Liver (tissue), 9 donors: ENCODE measurements around the gene MAMDC2. TPM values are rescaled to one million over a fixed set of nuclear protein-coding genes. Genes with fewer than 3 reads are reported as not detected.

ENCODE experiments used
- DNase-seq: peaks from one replicate; pipeline ENCODE4 v3.0.0-alpha.2; 2017; ENCODE audit warnings: low spot score
- H3K27ac ChIP-seq, 2 donors: one replicate each; pipeline ENCODE4 v1.7.0; 2013; ENCODE audit warnings: inconsistent platforms in 2 of 2, low read length in 2 of 2, control low read depth in 1 of 2, low read depth in 1 of 2, mild to moderate bottlenecking in 1 of 2
- H3K27me3 ChIP-seq, 4 donors: one replicate each; pipeline versions ENCODE4 v1.6.1 to v1.7.0; 2013; ENCODE audit warnings: low read length in 3 of 4, inconsistent platforms in 1 of 4, mild to moderate bottlenecking in 1 of 4, moderate library complexity in 1 of 4; ENCODE audit not compliant: control insufficient read depth in 4 of 4, insufficient read depth in 4 of 4
- H3K36me3 ChIP-seq, 4 donors: one replicate each; pipeline versions ENCODE4 v1.6.1 to v1.7.0; 2013; ENCODE audit warnings: low read length in 3 of 4, mild to moderate bottlenecking in 3 of 4, low read depth in 1 of 4, moderate library complexity in 1 of 4; ENCODE audit not compliant: control insufficient read depth in 4 of 4, insufficient read depth in 3 of 4
- H3K4me1 ChIP-seq, 4 donors: one replicate each; pipeline versions ENCODE4 v1.6.1 to v1.7.0; 2013; ENCODE audit warnings: low read length in 3 of 4, mild to moderate bottlenecking in 3 of 4, moderate library complexity in 1 of 4; ENCODE audit not compliant: control insufficient read depth in 4 of 4, insufficient read depth in 4 of 4
- H3K4me3 ChIP-seq, 3 donors: one replicate each; pipeline versions ENCODE4 v1.6.1 to v1.7.0; 2013; ENCODE audit warnings: low read length in 3 of 3, control low read depth in 1 of 3, low read depth in 1 of 3, mild to moderate bottlenecking in 1 of 3
- H3K9ac ChIP-seq, 2 donors: one replicate each; pipeline ENCODE4 v1.7.0; 2013; ENCODE audit warnings: low read length in 2 of 2, mild to moderate bottlenecking in 2 of 2, moderate library complexity in 2 of 2, control low read depth in 1 of 2, low read depth in 1 of 2
- H3K9me3 ChIP-seq, 4 donors: one replicate each; pipeline versions ENCODE4 v1.6.1 to v1.7.0; 2013; ENCODE audit warnings: low read length in 3 of 4; ENCODE audit not compliant: control insufficient read depth in 4 of 4
- ATF3 ChIP-seq: IDR thresholded peaks from 2 replicates; pipeline ENCODE4 v1.6.1; 2016; ENCODE audit warnings: antibody characterized with exemption
- EGR1 ChIP-seq, 2 donors: IDR thresholded peaks; 2 replicates each; pipeline ENCODE4 v1.6.1; 2016 to 2018; ENCODE audit warnings: antibody characterized with exemption in 2 of 2, low read depth in 2 of 2
- FOXA1 ChIP-seq: IDR thresholded peaks from 2 replicates; pipeline ENCODE4 v1.6.1; 2016; ENCODE audit warnings: antibody characterized with exemption
- FOXA2 ChIP-seq: IDR thresholded peaks from 2 replicates; pipeline ENCODE4 v1.6.1; 2016; ENCODE audit warnings: antibody characterized with exemption
- HNF4A ChIP-seq, 2 donors: conservative IDR thresholded peaks; 2 replicates each; pipeline ENCODE4 v1.6.1; 2016; ENCODE audit warnings: antibody characterized with exemption in 2 of 2, mild to moderate bottlenecking in 2 of 2
- HNF4G ChIP-seq: IDR thresholded peaks from 2 replicates; pipeline ENCODE4 v1.6.1; 2016; ENCODE audit warnings: antibody characterized with exemption
- JUND ChIP-seq, 2 donors: IDR thresholded peaks; 2 replicates each; pipeline ENCODE4 v1.6.1; 2016; ENCODE audit warnings: antibody characterized with exemption in 2 of 2
- MAX ChIP-seq: IDR thresholded peaks from 2 replicates; pipeline ENCODE4 v1.6.1; 2016; ENCODE audit warnings: antibody characterized with exemption
- NR2F2 ChIP-seq: IDR thresholded peaks from 2 replicates; pipeline ENCODE4 v1.6.1; 2016; ENCODE audit warnings: antibody characterized with exemption
- RAD21 ChIP-seq, 2 donors: IDR thresholded peaks; 2 replicates each; pipeline ENCODE4 v1.6.1; 2016; ENCODE audit warnings: antibody characterized with exemption in 2 of 2, mild to moderate bottlenecking in 2 of 2
- RXRA ChIP-seq, 2 donors: IDR thresholded peaks; 2 replicates each; pipeline ENCODE4 v1.6.1; 2017 to 2018; ENCODE audit warnings: antibody characterized with exemption in 2 of 2, mild to moderate bottlenecking in 1 of 2
- SP1 ChIP-seq: IDR thresholded peaks from 2 replicates; pipeline ENCODE4 v1.6.1; 2018; ENCODE audit warnings: antibody characterized with exemption, mild to moderate bottlenecking
- TAF1 ChIP-seq: conservative IDR thresholded peaks from 2 replicates; pipeline ENCODE4 v1.6.1; 2016; ENCODE audit warnings: antibody characterized with exemption, mild to moderate bottlenecking
- YY1 ChIP-seq: IDR thresholded peaks from 2 replicates; pipeline ENCODE4 v1.6.1; 2016; ENCODE audit warnings: antibody characterized with exemption, mild to moderate bottlenecking
- ZBTB33 ChIP-seq: IDR thresholded peaks from 2 replicates; pipeline ENCODE4 v1.6.1; 2016; ENCODE audit warnings: antibody characterized with exemption
- WGBS: extraction: QIAGEN DNeasy Blood & Tissue Kit; methylation state at CpG from one replicate; pipeline ENCODE4 v1.1.7; 2013; 5-methylcytosine and 5-hydroxymethylcytosine counted together
- polyA plus RNA-seq, 2 donors: library from polyadenylated mRNA; stranded (reverse) in 1 of 2; unstranded in 1 of 2; fragments of 200-250 nt in 1 of 2; fragments of >200 nt in 1 of 2; fragmentation: Nextera tagmentation in 1 of 2; extraction: Ambion mirVana in 1 of 2; gene quantifications; one replicate each; pipeline versions ENCODE4 v1.2.1 to v1.2.3, GENCODE V29; 2013 to 2015
- total RNA-seq, 2 donors: library from RNA; depleted of rRNA; stranded (reverse); fragments of >200 nt; gene quantifications; one replicate each; pipeline ENCODE4 v1.2.3, GENCODE V29; 2014
- TF ChIP-seq, protein P1 (sequence below): fragments of 150-350 bp; IDR thresholded peaks from 2 replicates; pipeline ENCODE4 v1.5.1; 2017; ENCODE audit warnings: improper control_type of control experiment, low read depth, low read length; ENCODE audit not compliant: missing input control
- TF ChIP-seq, protein P2 (sequence below): IDR thresholded peaks from 2 replicates; pipeline ENCODE4 v1.6.1; 2016; ENCODE audit warnings: antibody characterized with exemption, mild to moderate bottlenecking
- donor health status: healthy.
- donor health status: healthy.
- donor health status: healthy.
- donor health status: healthy.
- donor health status: healthy.

Gene MAMDC2
- total and polyA plus RNA-seq, 4 donors: 0.28 to 4.4 (median 1.0) TPM

DNA sequence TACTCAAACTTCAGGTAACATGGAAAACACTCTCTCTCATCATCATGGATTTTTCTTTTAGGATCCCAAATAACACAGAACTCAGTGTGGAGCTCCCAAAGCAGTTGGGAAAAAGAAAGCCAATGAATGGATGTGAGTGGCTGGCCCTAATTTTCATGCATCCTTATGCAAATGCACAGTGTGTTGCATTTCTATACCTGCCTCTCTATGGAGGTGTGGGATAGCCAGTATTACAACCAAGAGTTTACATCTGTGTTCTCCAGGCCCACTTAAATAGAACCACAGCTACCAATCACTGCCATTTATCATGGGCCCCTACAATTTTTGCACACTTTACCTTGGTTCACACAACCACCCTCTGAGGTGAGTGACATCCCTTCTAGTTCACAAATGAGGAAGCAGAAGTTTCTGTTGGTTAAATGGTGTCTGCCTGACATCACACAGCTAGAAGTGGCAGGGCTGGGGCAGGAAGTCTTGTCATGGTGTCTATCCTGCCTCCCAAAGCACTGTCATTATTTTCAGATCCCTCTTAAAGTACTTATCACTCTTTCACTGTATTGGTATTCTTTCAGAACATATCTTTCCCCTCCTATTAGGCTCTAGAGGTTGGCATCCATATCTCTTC is 17.3 kb downstream of the MAMDC2 start:
- H3K4me1 ChIP-seq: no peaks in the 10 kb centered on the region
- H3K9me3 ChIP-seq: no peaks in the 10 kb centered on the region
- H3K27me3 ChIP-seq: no peaks in the 10 kb centered on the region
- no peak overlapping the region for H3K9ac ChIP-seq
- no peak for TF ChIP-seq ATF3
- TF ChIP-seq, protein P1, sequence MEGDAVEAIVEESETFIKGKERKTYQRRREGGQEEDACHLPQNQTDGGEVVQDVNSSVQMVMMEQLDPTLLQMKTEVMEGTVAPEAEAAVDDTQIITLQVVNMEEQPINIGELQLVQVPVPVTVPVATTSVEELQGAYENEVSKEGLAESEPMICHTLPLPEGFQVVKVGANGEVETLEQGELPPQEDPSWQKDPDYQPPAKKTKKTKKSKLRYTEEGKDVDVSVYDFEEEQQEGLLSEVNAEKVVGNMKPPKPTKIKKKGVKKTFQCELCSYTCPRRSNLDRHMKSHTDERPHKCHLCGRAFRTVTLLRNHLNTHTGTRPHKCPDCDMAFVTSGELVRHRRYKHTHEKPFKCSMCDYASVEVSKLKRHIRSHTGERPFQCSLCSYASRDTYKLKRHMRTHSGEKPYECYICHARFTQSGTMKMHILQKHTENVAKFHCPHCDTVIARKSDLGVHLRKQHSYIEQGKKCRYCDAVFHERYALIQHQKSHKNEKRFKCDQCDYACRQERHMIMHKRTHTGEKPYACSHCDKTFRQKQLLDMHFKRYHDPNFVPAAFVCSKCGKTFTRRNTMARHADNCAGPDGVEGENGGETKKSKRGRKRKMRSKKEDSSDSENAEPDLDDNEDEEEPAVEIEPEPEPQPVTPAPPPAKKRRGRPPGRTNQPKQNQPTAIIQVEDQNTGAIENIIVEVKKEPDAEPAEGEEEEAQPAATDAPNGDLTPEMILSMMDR: no peak
- no peak for TF ChIP-seq TAF1
- TF ChIP-seq NR2F2: no peak
- no peak for TF ChIP-seq MAX
- TF ChIP-seq FOXA2: no peak
- TF ChIP-seq SP1: no peak
- TF ChIP-seq RXRA (IDR thresholded peaks at IDR 0.05): no peak
- TF ChIP-seq, protein P2, sequence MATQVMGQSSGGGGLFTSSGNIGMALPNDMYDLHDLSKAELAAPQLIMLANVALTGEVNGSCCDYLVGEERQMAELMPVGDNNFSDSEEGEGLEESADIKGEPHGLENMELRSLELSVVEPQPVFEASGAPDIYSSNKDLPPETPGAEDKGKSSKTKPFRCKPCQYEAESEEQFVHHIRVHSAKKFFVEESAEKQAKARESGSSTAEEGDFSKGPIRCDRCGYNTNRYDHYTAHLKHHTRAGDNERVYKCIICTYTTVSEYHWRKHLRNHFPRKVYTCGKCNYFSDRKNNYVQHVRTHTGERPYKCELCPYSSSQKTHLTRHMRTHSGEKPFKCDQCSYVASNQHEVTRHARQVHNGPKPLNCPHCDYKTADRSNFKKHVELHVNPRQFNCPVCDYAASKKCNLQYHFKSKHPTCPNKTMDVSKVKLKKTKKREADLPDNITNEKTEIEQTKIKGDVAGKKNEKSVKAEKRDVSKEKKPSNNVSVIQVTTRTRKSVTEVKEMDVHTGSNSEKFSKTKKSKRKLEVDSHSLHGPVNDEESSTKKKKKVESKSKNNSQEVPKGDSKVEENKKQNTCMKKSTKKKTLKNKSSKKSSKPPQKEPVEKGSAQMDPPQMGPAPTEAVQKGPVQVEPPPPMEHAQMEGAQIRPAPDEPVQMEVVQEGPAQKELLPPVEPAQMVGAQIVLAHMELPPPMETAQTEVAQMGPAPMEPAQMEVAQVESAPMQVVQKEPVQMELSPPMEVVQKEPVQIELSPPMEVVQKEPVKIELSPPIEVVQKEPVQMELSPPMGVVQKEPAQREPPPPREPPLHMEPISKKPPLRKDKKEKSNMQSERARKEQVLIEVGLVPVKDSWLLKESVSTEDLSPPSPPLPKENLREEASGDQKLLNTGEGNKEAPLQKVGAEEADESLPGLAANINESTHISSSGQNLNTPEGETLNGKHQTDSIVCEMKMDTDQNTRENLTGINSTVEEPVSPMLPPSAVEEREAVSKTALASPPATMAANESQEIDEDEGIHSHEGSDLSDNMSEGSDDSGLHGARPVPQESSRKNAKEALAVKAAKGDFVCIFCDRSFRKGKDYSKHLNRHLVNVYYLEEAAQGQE: no peak
- no peak for TF ChIP-seq JUND (IDR thresholded peaks at IDR 0.05)
- no peak for TF ChIP-seq YY1
- no peak for TF ChIP-seq HNF4A (conservative IDR thresholded peaks at IDR 0.05)
- TF ChIP-seq ZBTB33: no peak
- no peak for TF ChIP-seq EGR1 (IDR thresholded peaks at IDR 0.05; ENCODE audit: low read depth in 2 of 2)
- TF ChIP-seq RAD21 (IDR thresholded peaks at IDR 0.05): no peak
- TF ChIP-seq HNF4G: no peak
- no peak for TF ChIP-seq FOXA1
- no peaks in the 10 kb centered on the region for H3K36me3 ChIP-seq
- H3K27ac ChIP-seq: no peak overlapping the region
- DNase-seq: no peak
- no peak overlapping the region for H3K4me3 ChIP-seq

- no peak overlapping the region for H3K27ac ChIP-seq
- H3K9me3 ChIP-seq: no peaks in the 10 kb centered on the region
- no peaks in the 10 kb centered on the region for H3K36me3 ChIP-seq
- H3K4me1 ChIP-seq: no peaks in the 10 kb centered on the region
- TF ChIP-seq ZBTB33: no peak
- TF ChIP-seq TAF1: no peak
- no peak for TF ChIP-seq SP1
- TF ChIP-seq HNF4A (conservative IDR thresholded peaks at IDR 0.05): no peak
- no peak for DNase-seq
- 87% methylated on average over 1 of the region's 1 CpG for WGBS
- H3K27me3 ChIP-seq: peaks cover 0 to 1% (median 0%) of the 10 kb centered on the region in 4 donors
- H3K4me3 ChIP-seq: no peak overlapping the region
- no peak overlapping the region for H3K9ac ChIP-seq
Observed at GRCh38 chr9:70061776-70062175, 18.1 kb downstream of the MAMDC2 start.
